GM19025 (cell line): ENCODE measurements around the gene HAS3.
"Not testable (repeated sequence)": the region's sequence is repeated elsewhere in the genome, so short reads cannot be mapped to it uniquely, and the experiment has no call there.

Experiments
- ATAC-seq: cut with Tn5 transposase; IDR thresholded peaks from one replicate; pipeline ENCODE4 v1.9.1; 2021; ENCODE audit warnings: mild to moderate bottlenecking, low read depth, moderate library complexity; ENCODE audit not compliant: unreplicated experiment

Gene HAS3

DNA sequence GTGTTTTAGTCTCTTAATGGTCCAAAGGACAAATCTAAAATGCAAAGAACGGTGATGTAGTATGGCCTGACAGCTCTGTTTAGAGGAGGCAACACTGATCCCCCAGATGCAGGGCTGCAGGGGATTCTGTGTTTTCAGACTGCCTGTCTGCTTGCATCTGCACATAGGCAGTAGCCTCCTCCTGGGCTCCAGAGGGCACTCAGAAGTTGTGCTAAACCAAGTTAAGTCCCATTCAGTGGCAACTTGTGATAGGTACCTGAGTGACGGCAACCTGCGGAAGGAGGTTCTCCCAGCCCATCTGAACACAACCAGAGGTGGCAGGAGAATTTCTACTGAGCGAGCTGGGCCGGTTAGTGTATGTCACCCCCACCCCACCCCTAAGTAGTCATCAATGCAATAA is 9.9 kb downstream of the HAS3 start:
- no peak for ATAC-seq

GRCh38 chr16:69115837-69116236 is 10.4 kb downstream of the HAS3 start:
- no peak for ATAC-seq

GRCh38 chr16:69116256-69116875 is 10.9 kb downstream of the HAS3 start:
- ATAC-seq: no peak

DNA sequence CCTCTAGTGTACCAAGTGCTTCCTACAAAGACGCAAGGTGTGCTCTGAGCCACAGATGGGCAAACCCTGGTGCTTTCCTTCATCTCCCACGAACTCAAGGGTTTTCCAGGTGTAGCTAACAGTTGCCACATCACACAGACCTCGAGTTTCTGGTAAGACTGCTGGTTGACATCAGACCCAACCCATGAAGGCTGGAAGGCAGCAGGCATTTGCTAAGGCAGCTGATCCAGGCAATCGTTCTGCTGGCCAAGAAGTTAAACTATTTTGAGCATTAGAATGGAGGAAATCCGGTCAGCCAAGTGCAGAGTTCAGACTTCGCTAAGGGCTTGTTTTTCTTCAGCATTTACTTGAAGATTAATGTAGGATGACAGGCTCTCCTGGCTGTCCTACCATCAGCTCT is 11.5 kb downstream of the HAS3 start:
- ATAC-seq: no peak

DNA sequence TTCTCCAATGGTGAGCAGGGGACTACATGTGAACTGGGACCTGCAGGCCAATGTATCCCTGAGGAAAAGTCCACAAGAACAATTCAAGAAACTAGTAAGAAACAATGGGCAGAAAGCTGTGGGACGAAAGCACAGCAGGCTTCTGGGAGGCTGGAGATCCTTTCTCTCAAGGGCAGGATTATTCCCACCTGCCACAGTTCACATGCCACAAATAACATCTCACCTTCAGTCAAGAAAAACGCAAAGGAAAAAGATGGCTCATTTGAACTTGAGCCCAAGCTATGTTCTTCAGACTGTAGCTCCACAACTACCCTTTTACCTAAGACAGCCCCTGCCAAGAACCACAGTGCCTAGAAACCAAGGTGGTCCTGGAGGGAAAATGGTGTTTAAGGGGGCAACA is 13.0 kb downstream of the HAS3 start:
- ATAC-seq: no peak

DNA sequence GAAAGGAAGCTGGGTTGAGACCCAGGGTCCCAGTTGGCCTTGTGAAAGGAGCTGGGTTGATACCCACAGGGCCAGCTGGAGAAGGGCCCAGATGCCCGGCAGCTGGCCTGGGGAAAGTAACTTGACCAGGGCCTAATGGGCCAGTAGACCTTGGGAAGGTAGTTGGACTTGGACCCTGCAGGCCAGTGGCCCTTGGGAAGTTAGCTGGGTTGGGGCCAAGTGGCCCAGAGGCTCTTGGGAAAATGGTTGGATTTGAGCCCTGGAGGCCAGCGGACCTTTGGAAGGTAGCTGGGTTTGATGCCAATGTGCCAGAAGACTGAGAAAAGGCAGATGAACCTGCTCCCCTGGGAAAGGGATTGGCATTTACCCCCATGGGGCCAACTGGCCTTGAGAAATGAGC is 13.5 kb downstream of the HAS3 start:
- ATAC-seq: no peak

- no peak for ATAC-seq
Measured at GRCh38 chr16:69119536-69119935, 14.1 kb downstream of the HAS3 start.

DNA sequence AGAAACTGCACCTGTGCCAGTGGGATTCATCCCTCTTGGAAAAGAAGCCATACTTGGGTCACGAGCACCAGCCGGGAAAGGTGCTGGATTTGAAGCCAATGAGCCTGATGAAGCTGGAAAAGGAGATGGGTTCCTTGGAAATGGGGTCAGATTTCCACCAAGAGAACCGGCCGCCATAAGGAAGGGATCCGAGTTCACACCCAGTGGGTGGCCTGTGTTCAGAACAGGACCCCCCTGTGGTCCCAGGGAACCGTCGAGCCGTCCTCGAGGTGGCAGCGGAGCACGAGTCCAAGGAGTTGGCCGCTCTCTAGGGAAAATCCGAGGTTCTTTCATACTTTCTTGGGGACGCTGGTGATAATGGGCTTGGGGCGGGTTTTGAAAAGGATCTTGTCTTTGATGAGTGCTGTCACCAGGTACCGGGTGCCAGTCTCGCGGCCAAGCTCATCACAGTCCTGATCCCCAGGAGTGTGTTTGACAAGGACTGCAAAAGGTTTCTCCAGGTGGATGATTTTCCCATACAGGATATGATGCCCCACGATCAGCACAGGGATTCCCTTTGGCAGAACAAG is 14.7 kb downstream of the HAS3 start:
- no peak for ATAC-seq

DNA sequence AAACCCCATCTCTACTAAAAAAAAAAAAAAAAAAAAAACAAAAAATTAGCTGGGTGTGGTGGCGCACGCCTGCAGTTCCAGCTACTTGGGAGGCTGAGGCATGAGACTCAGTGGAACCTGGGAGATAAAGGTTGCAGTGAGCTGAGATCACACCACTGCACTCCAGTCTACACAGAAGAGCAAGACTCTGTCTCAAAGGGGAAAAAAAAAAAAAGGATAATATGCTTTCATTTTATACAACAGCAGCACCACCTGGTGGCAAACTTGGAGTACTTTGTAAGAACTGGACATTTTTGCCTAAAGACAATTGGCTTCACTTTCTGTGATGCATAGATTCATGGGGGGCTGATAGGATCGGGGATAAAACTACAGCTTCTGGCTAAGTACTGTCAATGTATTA is 18.5 kb downstream of the HAS3 start:
- ATAC-seq: no peak

DNA sequence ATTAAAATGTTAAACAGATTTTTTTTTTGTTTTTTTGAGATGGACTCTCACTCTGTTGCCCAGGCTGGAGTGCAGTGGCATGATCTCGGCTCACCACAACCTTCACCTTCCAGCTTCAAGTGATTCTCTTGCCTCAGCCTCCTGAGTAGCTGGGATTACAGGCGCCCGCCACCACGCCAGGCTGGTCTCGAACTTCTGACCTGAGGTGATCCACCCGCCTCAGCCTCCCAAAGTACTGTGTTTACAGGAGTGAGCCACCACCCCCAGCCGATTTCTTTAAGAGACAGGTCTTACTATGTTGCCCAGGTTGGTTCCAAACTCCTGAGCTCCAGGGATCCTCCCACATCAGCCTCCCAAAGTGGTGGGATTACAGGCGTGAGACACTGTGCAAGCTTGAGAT is 19.0 kb downstream of the HAS3 start:
- ATAC-seq: not testable (repeated sequence)

DNA sequence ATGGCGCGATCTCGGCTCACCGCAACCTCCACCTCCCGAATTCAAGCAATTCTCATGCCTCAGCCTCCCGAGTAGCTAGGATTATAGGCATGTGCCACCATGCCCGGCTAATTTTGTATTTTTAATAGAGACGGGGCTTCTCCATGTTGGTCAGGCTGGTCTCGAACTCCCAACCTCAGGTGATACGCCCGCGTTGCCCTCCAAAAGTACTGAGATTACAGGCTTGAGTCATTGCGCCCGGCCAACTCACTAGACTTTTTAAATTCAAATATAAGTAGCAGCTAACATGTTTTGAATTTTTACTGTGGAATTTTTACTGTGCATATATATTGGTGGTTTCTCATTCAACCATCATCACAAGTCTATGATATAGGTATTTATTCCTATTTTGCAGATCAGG is 19.5 kb downstream of the HAS3 start:
- not testable (repeated sequence) for ATAC-seq

GRCh38 chr16:69126221-69126620 is 20.8 kb downstream of the HAS3 start:
- ATAC-seq: no peak

DNA sequence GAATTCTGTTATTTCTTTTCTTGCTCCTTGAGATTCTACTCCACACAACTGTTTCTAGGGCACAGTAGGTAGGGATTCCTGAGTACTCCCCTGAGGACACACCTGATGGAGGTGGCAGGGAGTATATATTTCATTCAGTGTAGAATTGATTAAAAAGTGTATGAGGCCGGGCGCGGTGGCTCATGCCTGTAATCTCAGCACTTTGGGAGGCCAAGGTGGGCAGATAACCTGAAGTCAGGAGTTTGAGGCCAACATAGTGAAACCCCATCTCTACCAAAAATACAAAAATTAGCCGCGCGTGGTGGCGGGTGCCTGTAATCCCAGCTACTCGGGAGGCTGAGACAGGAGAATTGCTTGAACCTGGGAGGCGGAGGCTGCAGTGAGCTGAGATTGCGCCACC is 21.3 kb downstream of the HAS3 start:
- not testable (repeated sequence) for ATAC-seq

- no peak for ATAC-seq
Measured at GRCh38 chr16:69127966-69128510, 22.6 kb downstream of the HAS3 start.

DNA sequence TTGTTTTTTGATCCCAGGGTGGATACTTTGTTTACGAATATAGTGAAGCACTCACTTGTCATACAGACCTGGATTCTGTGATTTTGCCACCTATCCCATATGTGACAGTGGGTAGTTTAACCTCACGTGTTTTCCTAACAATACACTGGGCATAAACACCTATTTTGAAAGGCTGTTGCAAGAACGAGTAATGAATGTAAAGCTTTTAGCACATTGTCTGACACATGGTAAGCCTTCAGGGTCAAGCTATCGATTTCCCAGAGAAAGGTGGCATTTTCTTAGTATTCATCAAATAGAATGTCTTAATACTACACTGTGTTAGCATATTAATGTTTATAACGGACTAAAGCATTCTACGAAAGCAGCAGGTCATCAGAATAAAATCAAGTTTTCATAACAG is 25.0 kb downstream of the HAS3 start:
- ATAC-seq: no peak

DNA sequence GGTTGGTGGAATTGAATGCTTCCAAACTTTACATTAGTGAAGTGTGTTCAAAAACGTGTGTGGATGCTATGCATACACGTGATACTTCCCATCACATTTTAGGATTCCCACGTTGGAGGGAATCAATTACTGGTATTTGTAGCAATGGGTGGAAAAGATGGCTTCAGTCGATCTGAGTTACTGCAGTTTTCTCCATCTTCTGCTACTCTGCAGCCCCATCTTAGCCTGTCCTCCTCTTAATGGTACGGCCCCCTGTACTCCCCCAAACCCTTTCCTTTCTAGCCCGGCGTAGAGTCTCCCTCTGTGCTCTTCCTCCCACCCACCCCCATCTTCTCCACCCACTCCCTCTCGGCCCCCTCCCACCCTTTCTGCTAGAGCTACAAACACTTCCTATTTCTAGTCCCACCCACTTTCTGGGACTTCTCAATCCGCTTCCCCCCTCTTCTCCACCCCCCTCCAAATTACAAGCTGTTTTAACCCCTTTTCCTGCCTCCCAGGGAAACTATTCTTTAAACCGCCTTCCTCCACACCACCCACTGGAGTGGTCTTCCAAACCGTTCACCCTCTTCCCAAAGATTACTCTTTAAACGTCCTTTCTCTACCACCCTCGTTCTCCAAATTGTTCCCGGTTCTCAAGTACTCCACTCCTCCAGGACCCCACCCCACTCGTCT is 25.9 kb downstream of the HAS3 start:
- ATAC-seq: no peak

DNA sequence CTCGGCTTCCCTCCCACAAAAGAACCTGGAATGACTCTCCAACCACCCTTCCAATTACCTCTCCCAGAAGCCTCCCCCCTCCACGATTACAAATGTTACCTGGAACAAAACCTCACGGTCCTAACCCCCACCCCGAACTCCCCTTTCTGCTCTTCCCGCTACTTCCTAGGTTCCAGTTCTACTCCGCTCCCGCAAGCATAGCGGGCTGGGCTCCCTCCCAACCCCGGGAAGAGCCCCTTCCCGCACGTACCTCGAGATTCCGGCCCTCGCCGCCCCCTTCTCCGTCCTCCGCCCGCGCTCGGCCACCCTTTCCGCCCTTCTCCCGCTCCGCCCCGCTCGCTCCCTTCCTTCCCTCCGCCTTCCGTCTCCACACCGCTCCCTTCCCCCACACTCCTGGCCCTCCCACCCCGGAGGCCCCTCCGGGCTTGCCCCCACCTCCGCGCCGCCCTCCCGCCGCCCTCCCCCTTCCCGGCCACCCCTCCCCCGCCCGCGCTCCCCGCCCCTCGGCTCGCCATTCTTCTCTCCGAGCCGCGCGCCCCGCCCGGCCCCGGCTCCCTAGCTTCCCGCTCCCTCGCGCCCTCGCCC is 26.5 kb downstream of the HAS3 start:
- peak; percentile 38 for ATAC-seq

- peak; percentile 93 for ATAC-seq
Measured at GRCh38 chr16:69132424-69133252, 27.2 kb downstream of the HAS3 start, which contains the start of the genes CHTF8 and UTP4. Gene CHTF8, minus strand, starts transcription at chr16:69132588. Its CDS starts 11,130 bp downstream, at chr16:69121458. Gene UTP4, plus strand, starts transcription at chr16:69132649. Its CDS starts 811 bp downstream, at chr16:69133460.

DNA sequence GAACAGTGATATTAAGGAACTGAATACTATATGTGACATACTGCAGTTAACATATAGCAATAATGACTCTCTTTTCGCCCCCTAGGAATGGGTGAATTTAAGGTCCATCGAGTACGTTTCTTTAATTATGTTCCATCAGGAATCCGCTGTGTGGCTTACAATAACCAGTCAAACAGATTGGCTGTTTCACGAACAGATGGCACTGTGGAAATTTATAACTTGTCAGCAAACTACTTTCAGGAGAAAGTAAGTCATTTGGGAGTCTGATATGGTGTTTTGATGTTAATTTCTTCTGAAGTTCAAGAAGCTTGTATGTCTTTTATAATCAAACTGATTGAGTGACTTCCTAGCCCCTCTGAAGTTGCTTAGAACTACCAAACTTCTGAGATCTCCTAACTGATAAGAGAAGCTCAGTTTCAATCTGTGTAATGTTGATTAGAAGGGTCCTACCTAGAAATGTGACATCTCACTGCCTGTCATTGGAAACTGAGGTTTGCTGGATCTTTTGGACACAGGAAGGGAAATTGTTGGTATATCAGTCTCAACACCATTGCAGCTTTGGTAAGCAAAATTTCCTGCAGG is 28.0 kb downstream of the HAS3 start:
- ATAC-seq: no peak

- ATAC-seq: no peak
Measured at GRCh38 chr16:69138608-69139007, 33.2 kb downstream of the HAS3 start.
